SK-N-MC (cell line): ENCODE results near the gene SAMD9.

Experiments
- EZH2 ChIP-seq: fragments of 200-600 bp; sonication (generic); IDR thresholded peaks from one replicate; pipeline ENCODE4 v1.6.1; 2017; ENCODE audit warnings: antibody characterized with exemption
- FOXP2 ChIP-seq: optimal IDR thresholded peaks from 2 replicates; pipeline ENCODE3; 2011; ENCODE audit warnings: mild to moderate bottlenecking, moderate library complexity; ENCODE audit not compliant: insufficient read depth; ENCODE audit errors: extremely low read length, control extremely low read depth
- POLR2AphosphoS5 ChIP-seq: IDR thresholded peaks from 2 replicates; pipeline ENCODE4 v1.6.1; 2012; ENCODE audit warnings: mild to moderate bottlenecking, low read depth, low read length, borderline replicate concordance

DNA sequence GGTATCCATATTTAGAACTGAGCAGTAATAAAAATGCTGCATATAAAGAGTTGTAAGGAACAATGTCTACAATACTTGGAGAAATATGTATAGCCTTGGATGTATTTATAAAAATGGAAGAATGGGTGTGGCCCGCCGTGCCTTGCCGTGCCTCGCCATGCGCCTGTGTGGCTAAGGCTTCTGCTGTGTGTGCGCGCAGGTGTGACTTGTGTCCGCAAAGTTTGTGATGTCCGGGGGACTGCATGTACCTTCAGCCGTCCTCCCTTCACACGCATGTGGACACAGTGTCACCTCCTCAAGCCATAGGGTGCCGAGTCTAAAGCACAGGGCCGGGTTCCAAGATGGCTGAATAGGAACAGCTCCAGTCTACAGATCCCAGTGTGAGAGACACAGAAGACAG lies 9.8 kb downstream of the SAMD9 start:
- no peak for TF ChIP-seq POLR2AphosphoS5
- TF ChIP-seq EZH2: no peak
- no peak for TF ChIP-seq FOXP2
